ENCODE measurements around the gene ATP5PO.

DNA sequence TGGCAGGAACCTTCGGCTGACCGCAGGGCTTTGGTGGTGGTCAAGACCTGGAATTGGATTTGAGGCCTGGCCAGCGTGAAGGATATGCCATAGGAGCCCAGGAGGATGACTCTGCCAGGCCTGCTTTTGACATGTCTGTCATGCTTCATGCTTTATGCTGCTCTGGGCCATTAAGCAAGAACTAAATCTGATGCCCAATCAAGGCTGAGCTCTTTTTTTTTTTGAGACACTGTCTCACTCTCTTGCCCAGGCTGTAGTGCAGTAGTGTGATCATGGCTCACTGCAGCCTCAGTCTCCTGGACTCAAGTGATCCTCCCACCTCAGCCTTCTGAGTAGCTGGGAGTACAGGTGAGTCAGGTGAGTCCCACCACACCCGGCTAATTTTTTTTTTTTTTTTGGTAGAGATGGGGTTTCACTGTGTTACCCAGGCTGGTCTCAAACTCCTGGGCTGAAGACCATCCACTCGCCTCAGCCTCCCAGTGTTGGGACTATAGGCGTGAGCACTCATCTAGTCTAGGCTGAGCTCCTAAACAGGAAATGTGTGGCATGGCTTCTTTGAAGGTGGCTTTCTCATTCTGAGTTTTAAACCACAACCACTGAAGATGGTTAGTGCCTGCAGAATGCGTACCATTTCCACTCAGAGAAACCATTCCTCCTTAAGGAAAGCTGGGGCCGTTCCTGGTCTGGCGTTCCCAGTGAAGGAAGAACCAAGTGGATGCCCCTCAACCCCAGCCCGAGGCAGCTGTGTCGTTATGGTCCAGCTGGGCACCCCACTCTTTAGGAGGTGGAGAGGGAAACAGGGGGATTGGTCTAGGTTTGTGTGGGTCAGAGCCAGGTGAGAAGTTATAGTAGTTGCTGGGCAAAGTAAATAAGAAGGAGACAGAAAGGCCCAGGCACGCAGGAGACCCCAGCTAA lies 34.2 kb upstream of the ATP5PO start:
- TF ChIP-seq, protein P1, sequence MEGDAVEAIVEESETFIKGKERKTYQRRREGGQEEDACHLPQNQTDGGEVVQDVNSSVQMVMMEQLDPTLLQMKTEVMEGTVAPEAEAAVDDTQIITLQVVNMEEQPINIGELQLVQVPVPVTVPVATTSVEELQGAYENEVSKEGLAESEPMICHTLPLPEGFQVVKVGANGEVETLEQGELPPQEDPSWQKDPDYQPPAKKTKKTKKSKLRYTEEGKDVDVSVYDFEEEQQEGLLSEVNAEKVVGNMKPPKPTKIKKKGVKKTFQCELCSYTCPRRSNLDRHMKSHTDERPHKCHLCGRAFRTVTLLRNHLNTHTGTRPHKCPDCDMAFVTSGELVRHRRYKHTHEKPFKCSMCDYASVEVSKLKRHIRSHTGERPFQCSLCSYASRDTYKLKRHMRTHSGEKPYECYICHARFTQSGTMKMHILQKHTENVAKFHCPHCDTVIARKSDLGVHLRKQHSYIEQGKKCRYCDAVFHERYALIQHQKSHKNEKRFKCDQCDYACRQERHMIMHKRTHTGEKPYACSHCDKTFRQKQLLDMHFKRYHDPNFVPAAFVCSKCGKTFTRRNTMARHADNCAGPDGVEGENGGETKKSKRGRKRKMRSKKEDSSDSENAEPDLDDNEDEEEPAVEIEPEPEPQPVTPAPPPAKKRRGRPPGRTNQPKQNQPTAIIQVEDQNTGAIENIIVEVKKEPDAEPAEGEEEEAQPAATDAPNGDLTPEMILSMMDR (IDR thresholded peaks at IDR 0.05): no peak
- no peak for TF ChIP-seq POLR2A (IDR thresholded peaks at IDR 0.05)
